GM18502 (cell line): ENCODE results near the gene F7.
"Not testable (repeated sequence)": the region's sequence is repeated elsewhere in the genome, so short reads cannot be mapped to it uniquely, and the experiment has no call there.

Experiments used
- ATAC-seq: cut with Tn5 transposase; IDR thresholded peaks from one replicate; pipeline ENCODE4 v1.9.1; 2021; ENCODE audit warnings: mild to moderate bottlenecking; ENCODE audit not compliant: unreplicated experiment, poor library complexity

Gene F7

GRCh38 chr13:113161975-113162374 lies 56.4 kb downstream of the F7 start:
- ATAC-seq: not testable (repeated sequence)

- no peak for ATAC-seq
These were observed 57.4 kb downstream of the F7 start for GRCh38 chr13:113162783-113163685.

- no peak for ATAC-seq
These were observed 58.9 kb downstream of the F7 start for GRCh38 chr13:113164492-113164891.

GRCh38 chr13:113166266-113166665 lies 60.7 kb downstream of the F7 start:
- ATAC-seq: no peak

GRCh38 chr13:113166681-113167080 lies 61.1 kb downstream of the F7 start:
- no peak for ATAC-seq

- no peak for ATAC-seq
These were observed 61.6 kb downstream of the F7 start for GRCh38 chr13:113167155-113167554.

GRCh38 chr13:113167575-113167974 lies 62.0 kb downstream of the F7 start:
- ATAC-seq: no peak

GRCh38 chr13:113168211-113168610 lies 62.6 kb downstream of the F7 start:
- no peak for ATAC-seq

- no peak for ATAC-seq
These were observed 64.0 kb downstream of the F7 start for GRCh38 chr13:113169277-113170272.
